ENCODE data around the gene ARRB1.

DNA sequence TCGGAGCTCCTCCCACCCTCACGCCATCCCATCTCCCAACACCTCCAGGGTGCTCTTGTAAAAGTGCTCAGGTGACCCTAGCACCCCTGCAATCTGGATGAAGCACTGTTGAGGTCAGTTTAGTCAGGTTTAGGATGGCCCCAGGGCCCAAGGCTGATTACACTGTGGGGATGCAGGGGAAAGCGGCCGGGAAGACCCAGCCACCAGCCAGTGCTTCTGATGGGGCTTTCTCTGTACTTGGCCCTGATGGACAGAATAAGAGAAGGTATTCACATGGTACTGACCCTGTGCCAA, 82.1 kb downstream of the ARRB1 start:
- TF ChIP-seq REST (IDR thresholded peaks at IDR 0.05; ENCODE audit: insufficient read depth in 1 of 2, low read depth in 2 of 2, low read length in 1 of 2) (no peak), SIN3A (IDR thresholded peaks at IDR 0.05; ENCODE audit: borderline replicate concordance, insufficient read depth, low read depth, low read length) (no peak), POLR2AphosphoS5 (IDR thresholded peaks at IDR 0.05; ENCODE audit: low read depth, low read length) (no peak)
- TF ChIP-seq, protein P1, sequence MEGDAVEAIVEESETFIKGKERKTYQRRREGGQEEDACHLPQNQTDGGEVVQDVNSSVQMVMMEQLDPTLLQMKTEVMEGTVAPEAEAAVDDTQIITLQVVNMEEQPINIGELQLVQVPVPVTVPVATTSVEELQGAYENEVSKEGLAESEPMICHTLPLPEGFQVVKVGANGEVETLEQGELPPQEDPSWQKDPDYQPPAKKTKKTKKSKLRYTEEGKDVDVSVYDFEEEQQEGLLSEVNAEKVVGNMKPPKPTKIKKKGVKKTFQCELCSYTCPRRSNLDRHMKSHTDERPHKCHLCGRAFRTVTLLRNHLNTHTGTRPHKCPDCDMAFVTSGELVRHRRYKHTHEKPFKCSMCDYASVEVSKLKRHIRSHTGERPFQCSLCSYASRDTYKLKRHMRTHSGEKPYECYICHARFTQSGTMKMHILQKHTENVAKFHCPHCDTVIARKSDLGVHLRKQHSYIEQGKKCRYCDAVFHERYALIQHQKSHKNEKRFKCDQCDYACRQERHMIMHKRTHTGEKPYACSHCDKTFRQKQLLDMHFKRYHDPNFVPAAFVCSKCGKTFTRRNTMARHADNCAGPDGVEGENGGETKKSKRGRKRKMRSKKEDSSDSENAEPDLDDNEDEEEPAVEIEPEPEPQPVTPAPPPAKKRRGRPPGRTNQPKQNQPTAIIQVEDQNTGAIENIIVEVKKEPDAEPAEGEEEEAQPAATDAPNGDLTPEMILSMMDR (IDR thresholded peaks at IDR 0.05) = no peak
